ENCODE measurements around the gene THSD7B.

The THSD7B gene

GRCh38 chr2:137333386-137334165, 568.2 kb downstream of the THSD7B start:
- DNase-seq (ENCODE audit: extremely low read depth in 1 of 2, low read depth in 1 of 2): no peak

GRCh38 chr2:137336067-137336466, 570.7 kb downstream of the THSD7B start:
- no peak for DNase-seq (ENCODE audit: extremely low read depth in 1 of 2, low read depth in 1 of 2)

GRCh38 chr2:137339051-137339450, 573.7 kb downstream of the THSD7B start:
- no peak for DNase-seq (ENCODE audit: extremely low read depth in 1 of 2, low read depth in 1 of 2)

DNA sequence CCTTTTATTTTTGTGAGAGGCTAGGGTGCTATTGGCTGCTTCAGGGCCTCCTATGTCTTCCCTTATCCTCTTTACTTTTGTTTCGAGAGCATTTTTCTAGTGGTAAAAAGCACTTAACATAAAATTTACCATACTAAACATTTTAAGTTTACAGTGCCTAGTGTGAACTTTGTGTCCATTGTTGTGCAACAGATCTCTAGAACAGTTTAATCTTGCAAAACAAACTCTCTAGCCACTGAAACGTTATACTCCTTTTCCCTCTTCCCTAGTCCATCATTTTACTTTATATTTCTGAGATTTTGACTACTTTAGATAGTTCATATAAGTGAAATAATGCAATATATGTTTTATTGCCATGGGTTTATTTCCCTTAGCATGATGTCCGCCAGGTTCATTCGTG, 580.6 kb downstream of the THSD7B start:
- no peak for DNase-seq (ENCODE audit: extremely low read depth in 1 of 2, low read depth in 1 of 2)

GRCh38 chr2:137348301-137348700, 583.0 kb downstream of the THSD7B start:
- DNase-seq (ENCODE audit: extremely low read depth in 1 of 2, low read depth in 1 of 2): no peak

GRCh38 chr2:137357634-137358033, 592.3 kb downstream of the THSD7B start:
- DNase-seq (ENCODE audit: extremely low read depth in 1 of 2, low read depth in 1 of 2): no peak

DNA sequence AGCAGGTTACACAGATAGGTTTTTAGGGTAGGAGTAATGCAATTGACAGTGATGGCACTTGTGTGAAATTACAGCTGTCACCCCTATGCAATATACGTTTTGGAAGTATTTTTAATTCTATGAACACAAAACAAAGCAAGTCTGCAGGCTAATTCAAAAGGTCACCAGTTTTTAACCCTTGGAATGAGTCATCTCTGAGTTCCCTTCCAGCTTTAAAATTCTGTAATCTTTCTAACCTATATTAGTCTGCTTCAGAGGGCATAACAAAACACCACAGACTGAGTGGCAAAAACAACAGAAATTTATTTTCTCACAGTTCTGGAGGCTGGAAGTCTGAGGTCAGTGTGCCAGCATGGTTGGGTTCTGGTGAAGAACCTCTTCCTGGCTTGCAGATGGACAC, 602.0 kb downstream of the THSD7B start:
- no peak for DNase-seq (ENCODE audit: extremely low read depth in 1 of 2, low read depth in 1 of 2)

- DNase-seq (ENCODE audit: extremely low read depth in 1 of 2, low read depth in 1 of 2): no peak
Observed at GRCh38 chr2:137369106-137369505, 603.8 kb downstream of the THSD7B start.

DNA sequence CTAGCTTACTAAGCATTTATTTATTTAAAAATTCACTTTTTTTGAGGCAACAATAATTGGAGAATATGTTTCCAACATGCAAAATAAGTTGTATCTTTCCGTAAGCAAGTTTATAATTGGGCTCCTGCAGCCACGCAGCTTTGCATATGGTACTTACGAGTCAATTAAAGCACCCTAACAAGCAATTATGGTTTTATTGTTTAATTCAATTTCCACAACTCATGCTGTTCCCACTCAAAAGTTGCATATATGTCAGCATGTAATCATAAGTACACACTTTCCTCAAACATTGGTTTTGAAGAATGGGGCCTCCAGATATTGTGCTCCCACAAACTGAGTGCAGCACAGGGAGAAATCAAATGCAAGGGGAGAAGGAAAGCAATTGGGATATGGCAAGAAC, 613.8 kb downstream of the THSD7B start:
- no peak for DNase-seq (ENCODE audit: extremely low read depth in 1 of 2, low read depth in 1 of 2)

- no peak for DNase-seq (ENCODE audit: extremely low read depth in 1 of 2, low read depth in 1 of 2)
Observed at GRCh38 chr2:137380610-137381009, 615.3 kb downstream of the THSD7B start.

DNA sequence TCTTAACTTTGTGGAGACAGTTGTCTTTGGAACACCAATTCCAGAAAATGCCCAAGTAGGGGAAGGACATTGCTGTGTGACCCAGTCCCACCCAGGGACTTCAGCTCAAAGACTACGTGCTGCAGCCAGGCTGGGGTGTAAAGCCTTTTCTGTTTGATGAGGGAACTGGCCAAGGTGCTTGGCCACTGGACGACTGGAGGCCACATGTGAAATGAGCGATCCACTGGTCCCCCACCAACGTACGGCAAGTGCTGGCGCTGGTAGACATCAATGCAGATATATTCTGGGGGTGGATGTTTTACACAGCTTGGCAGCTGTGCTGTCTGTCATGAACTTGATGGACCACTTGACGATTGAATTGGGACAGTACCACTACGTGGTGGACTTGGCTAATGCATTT, 616.4 kb downstream of the THSD7B start:
- DNase-seq (ENCODE audit: extremely low read depth in 1 of 2, low read depth in 1 of 2): no peak

- no peak for DNase-seq (ENCODE audit: extremely low read depth in 1 of 2, low read depth in 1 of 2)
Observed at GRCh38 chr2:137383391-137383790, 618.0 kb downstream of the THSD7B start.

GRCh38 chr2:137387044-137387443, 621.7 kb downstream of the THSD7B start:
- no peak for DNase-seq (ENCODE audit: extremely low read depth in 1 of 2, low read depth in 1 of 2)

DNA sequence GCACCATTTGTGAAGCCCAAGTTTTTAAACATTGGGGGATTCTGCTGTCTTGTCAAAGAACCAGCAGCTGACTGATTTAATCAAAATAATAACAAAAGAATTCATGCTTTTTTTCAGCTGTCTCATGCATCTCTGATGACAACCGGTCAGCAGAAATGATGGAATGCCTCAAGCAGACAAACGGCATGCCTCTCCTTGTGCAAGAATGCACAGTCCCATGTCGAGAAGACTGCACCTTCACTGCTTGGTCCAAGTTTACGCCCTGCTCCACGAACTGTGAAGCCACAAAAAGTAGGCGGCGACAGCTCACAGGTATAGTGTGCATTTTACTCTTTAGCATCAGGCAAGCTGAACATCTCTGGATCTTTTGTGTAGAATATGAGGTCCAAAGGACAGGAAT, 640.2 kb downstream of the THSD7B start:
- DNase-seq (ENCODE audit: extremely low read depth in 1 of 2, low read depth in 1 of 2): no peak

- DNase-seq (ENCODE audit: extremely low read depth in 1 of 2, low read depth in 1 of 2): no peak
Observed at GRCh38 chr2:137411585-137411984, 646.2 kb downstream of the THSD7B start.

DNA sequence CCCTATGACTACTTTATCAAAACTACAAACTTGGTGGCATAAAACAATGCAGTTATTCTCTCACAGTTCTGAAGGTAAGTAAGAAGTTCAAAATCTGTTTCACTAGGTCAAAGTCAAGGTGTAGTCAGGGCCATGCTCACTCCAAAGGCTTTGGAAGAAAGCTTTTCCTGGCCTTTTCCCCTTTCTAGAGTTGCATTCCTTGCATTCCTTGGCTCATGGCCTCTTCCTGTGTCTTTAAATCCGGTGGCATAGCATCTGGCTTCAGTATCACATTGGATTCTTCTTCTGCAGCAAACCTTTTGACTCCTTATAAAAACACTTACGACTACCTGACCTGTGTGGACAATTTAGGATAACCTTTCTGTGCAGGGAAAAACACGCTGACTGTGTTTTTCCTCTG, 655.4 kb downstream of the THSD7B start:
- no peak for DNase-seq (ENCODE audit: extremely low read depth in 1 of 2, low read depth in 1 of 2)

DNA sequence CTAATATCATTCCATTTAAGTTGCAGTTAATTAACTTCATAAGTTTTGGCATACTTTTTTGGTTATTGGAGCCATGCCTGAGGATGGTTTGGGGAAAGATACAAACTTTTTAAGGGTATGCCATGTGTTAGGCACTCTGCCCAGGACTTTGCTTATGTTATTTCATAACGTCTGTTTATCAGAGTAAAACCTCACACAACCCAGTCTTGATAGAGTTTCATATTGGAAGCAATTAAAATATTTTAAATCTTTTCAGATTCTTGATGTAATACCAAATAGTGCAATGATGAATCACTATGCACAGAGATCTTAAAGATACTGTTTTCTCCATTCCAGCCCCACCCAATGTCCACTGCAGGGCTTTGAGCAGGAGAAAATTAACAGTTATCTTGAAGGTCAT, 669.8 kb downstream of the THSD7B start:
- DNase-seq (ENCODE audit: extremely low read depth in 1 of 2, low read depth in 1 of 2): no peak

GRCh38 chr2:137437386-137437785, 672.0 kb downstream of the THSD7B start:
- DNase-seq (ENCODE audit: extremely low read depth in 1 of 2, low read depth in 1 of 2): no peak

- no peak for DNase-seq (ENCODE audit: extremely low read depth in 1 of 2, low read depth in 1 of 2)
Observed at GRCh38 chr2:137444970-137445369, 679.6 kb downstream of the THSD7B start.

DNA sequence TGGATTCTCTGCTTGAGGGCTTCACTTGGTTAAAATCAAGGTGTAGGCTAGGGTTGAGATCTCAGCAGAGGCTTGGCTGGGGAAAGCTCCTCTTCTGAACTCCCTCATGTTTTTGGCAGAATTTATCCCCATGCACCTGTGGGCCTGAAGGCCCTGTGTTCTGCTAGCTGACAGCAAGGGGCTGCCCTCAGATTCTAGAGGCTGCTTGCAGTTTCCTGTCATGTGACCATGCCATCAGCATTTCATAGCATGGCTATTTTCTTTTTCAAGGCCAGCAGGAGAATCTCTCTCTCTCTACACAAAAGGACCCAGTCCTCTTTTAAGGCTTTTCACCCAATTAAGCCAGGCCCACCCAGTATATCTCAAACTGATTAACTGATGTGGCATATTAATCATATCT, 684.1 kb downstream of the THSD7B start:
- DNase-seq (ENCODE audit: extremely low read depth in 1 of 2, low read depth in 1 of 2): no peak

- no peak for DNase-seq (ENCODE audit: extremely low read depth in 1 of 2, low read depth in 1 of 2)
Observed at GRCh38 chr2:137454886-137455285, 689.5 kb downstream of the THSD7B start.

DNA sequence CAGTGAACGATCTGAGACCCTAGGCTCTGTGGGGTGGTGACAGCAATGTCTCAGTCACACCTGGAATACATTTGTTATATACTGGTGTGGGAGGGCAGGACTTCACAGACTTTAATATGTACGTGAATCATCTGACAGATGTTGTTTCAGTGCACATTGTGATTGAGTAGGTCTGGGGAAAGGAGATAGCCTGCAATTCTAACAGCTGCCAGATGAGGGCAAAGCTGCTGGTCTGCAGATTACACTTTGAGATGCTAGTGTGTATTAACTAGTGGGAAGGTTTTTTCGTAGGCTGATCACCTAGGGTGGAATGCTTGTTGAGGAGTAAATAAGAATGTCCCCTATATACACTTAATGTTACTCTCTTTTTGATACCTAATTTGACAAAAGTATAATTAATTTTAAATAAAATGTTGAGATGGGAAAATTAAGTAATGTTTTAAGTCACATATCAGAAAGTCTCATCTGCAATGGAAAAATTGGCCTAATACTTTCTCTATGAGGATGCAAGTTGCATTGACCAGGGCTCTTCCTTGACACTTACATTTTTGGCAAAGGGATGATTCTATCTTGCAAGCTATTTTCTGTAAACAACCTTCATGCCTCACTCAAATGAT, 702.0 kb downstream of the THSD7B start:
- DNase-seq (ENCODE audit: extremely low read depth in 1 of 2, low read depth in 1 of 2): no peak

DNA sequence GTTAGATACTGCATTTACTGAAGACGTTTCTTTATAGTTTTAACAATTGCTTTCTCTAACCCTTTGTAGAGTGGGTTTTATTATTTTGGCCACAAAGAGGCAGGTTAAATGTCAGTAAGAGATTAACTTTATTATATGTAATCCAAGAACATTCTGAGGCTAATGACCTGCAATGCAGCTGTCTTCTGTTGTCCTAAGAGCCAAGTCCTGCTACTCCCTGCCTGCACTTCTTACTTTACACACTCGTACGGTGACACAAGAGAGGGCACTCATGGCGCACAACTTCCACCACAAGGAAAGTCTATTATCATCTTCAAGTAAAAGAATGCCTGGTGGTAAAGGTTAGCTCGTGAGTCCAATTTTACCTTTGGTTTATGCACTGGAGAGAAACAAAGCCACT, 727.9 kb downstream of the THSD7B start:
- DNase-seq (ENCODE audit: extremely low read depth in 1 of 2, low read depth in 1 of 2): no peak
